Measurements from ENCODE around the gene EMC8. TPM values are rescaled to one million over a fixed set of nuclear protein-coding genes. Genes with fewer than 3 reads are reported as not detected.

EMC8 gene
- total and polyA plus RNA-seq, 4 donors: 12.0 to 12.4 (median 12.2) TPM

- DNase-seq (ENCODE audit: low spot score): no peak
- H3K4me1 ChIP-seq (ENCODE audit: control insufficient read depth in 4 of 4, insufficient read depth in 4 of 4, low read length in 3 of 4): no peaks in the 10 kb centered on the region
- H3K9ac ChIP-seq (ENCODE audit: low read depth in 1 of 2, low read length in 2 of 2): no peak overlapping the region
- H3K36me3 ChIP-seq (ENCODE audit: control insufficient read depth in 4 of 4, insufficient read depth in 3 of 4, low read depth in 1 of 4, low read length in 3 of 4): no peaks in the 10 kb centered on the region
- H3K9me3 ChIP-seq (ENCODE audit: control insufficient read depth in 4 of 4, low read length in 3 of 4): peaks cover 0 to 2% (median 0%) of the 10 kb centered on the region in 4 donors
- no peak for TF ChIP-seq RAD21 (IDR thresholded peaks at IDR 0.05)
- no peak for TF ChIP-seq ATF3 (IDR thresholded peaks at IDR 0.05)
- TF ChIP-seq JUND (IDR thresholded peaks at IDR 0.05): no peak
- no peak for TF ChIP-seq TAF1 (conservative IDR thresholded peaks at IDR 0.05)
- TF ChIP-seq EGR1 (IDR thresholded peaks at IDR 0.05; ENCODE audit: low read depth in 2 of 2): no peak
- no peak for TF ChIP-seq REST (IDR thresholded peaks at IDR 0.05)
- no peak for TF ChIP-seq NR2F2 (IDR thresholded peaks at IDR 0.05)
- TF ChIP-seq HNF4A (conservative IDR thresholded peaks at IDR 0.05): no peak
- WGBS: 70% methylated on average over 24 of the region's 24 CpGs
- H3K4me3 ChIP-seq (ENCODE audit: low read depth in 1 of 3, low read length in 3 of 3): no peak overlapping the region
- no peak overlapping the region for H3K27ac ChIP-seq (ENCODE audit: low read depth in 1 of 2, low read length in 2 of 2)
- H3K27me3 ChIP-seq (ENCODE audit: control insufficient read depth in 4 of 4, insufficient read depth in 4 of 4, low read length in 3 of 4): no peaks in the 10 kb centered on the region
These were observed 30.6 kb upstream of the EMC8 start for GRCh38 chr16:85829751-85830445.

GRCh38 chr16:85829171-85829719 lies 29.9 kb upstream of the EMC8 start:
- Histone ChIP-seq H3K4me3 (ENCODE audit: low read depth in 1 of 3, low read length in 3 of 3) (no peak overlapping the region), H3K27me3 (ENCODE audit: control insufficient read depth in 4 of 4, insufficient read depth in 4 of 4, low read length in 3 of 4) (no peaks in the 10 kb centered on the region), H3K9ac (ENCODE audit: low read depth in 1 of 2, low read length in 2 of 2) (no peak overlapping the region), H3K36me3 (ENCODE audit: control insufficient read depth in 4 of 4, insufficient read depth in 3 of 4, low read depth in 1 of 4, low read length in 3 of 4) (no peaks in the 10 kb centered on the region), H3K27ac (ENCODE audit: low read depth in 1 of 2, low read length in 2 of 2) (no peak overlapping the region), H3K9me3 (ENCODE audit: control insufficient read depth in 4 of 4, low read length in 3 of 4) (no peaks in the 10 kb centered on the region), H3K4me1 (ENCODE audit: control insufficient read depth in 4 of 4, insufficient read depth in 4 of 4, low read length in 3 of 4) (no peaks in the 10 kb centered on the region)
- 80% methylated on average over 15 of the region's 15 CpGs for WGBS
- TF ChIP-seq EGR1 (IDR thresholded peaks at IDR 0.05; ENCODE audit: low read depth in 2 of 2) (no peak), SP1 (IDR thresholded peaks at IDR 0.05) (no peak), GABPA (IDR thresholded peaks at IDR 0.05 in 1 of 2, conservative IDR thresholded peaks at IDR 0.05 in 1 of 2) (no peak), NR2F2 (IDR thresholded peaks at IDR 0.05) (no peak), HNF4G (IDR thresholded peaks at IDR 0.05) (no peak), JUND (IDR thresholded peaks at IDR 0.05) (no peak), REST (IDR thresholded peaks at IDR 0.05) (no peak), HNF4A (conservative IDR thresholded peaks at IDR 0.05) (no peak), TAF1 (conservative IDR thresholded peaks at IDR 0.05) (no peak), YY1 (IDR thresholded peaks at IDR 0.05) (no peak), ZBTB33 (IDR thresholded peaks at IDR 0.05) (no peak), FOXA2 (IDR thresholded peaks at IDR 0.05) (no peak), ATF3 (IDR thresholded peaks at IDR 0.05) (no peak), CTCF (IDR thresholded peaks at IDR 0.05; ENCODE audit: low read depth, low read length, missing input control) (no peak), RAD21 (IDR thresholded peaks at IDR 0.05) (no peak)
- no peak for DNase-seq (ENCODE audit: low spot score)

Data from liver (tissue), 9 donors.